Testis (tissue), 2 donors: ENCODE measurements around the gene FARS2.

ENCODE experiments used
- POLR2A ChIP-seq: fragments of 450-650 bp; IDR thresholded peaks from one replicate; pipeline ENCODE4 v1.6.1; 2017; ENCODE audit warnings: antibody characterized with exemption, mild to moderate bottlenecking, moderate library complexity
- TF ChIP-seq, protein P1 (sequence below), 3 experiments: fragments of 450-650 bp in 2 of 3; fragments of 200-600 bp in 1 of 3; sonication (generic) in 1 of 3; IDR thresholded peaks; one replicate each; pipeline ENCODE4 v1.5.1; 2016 to 2019; ENCODE audit warnings: antibody characterized with exemption in 3 of 3, mild to moderate bottlenecking in 2 of 3, moderate library complexity in 1 of 3

DNA sequence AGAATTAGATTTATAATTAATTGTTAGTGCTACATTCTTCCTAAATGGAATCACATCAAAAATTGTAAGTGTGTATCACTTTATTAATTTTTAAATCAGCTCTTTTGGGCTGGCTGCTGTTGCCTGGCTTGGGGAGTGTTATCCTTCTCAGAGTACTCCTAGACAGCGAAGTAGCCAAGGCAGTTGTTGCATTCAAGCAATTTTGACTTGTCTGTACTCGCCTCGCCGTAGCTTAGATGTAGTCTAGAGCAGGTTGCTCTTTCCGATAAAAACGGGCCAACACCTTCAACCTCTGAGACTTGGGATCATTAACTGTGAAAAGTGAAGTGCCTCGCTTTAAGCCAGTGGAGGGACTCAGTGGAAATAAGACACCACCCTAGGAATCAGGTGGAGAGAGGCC, 151.3 kb downstream of the FARS2 start:
- TF ChIP-seq, protein P1, sequence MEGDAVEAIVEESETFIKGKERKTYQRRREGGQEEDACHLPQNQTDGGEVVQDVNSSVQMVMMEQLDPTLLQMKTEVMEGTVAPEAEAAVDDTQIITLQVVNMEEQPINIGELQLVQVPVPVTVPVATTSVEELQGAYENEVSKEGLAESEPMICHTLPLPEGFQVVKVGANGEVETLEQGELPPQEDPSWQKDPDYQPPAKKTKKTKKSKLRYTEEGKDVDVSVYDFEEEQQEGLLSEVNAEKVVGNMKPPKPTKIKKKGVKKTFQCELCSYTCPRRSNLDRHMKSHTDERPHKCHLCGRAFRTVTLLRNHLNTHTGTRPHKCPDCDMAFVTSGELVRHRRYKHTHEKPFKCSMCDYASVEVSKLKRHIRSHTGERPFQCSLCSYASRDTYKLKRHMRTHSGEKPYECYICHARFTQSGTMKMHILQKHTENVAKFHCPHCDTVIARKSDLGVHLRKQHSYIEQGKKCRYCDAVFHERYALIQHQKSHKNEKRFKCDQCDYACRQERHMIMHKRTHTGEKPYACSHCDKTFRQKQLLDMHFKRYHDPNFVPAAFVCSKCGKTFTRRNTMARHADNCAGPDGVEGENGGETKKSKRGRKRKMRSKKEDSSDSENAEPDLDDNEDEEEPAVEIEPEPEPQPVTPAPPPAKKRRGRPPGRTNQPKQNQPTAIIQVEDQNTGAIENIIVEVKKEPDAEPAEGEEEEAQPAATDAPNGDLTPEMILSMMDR (IDR thresholded peaks at IDR 0.05), result no peak
- TF ChIP-seq POLR2A, result no peak
